GM21367 (cell line): Measurements from ENCODE around the gene KCNA10.
"Not testable (repeated sequence)": the region's sequence is repeated elsewhere in the genome, so short reads cannot be mapped to it uniquely, and the experiment has no call there.

Experiments used
- ATAC-seq: cut with Tn5 transposase; IDR thresholded peaks from one replicate; pipeline ENCODE4 v1.9.1; 2021; ENCODE audit not compliant: unreplicated experiment

The KCNA10 gene

GRCh38 chr1:110535985-110536384, 17.0 kb upstream of the KCNA10 start:
- no peak for ATAC-seq

GRCh38 chr1:110533230-110533629, 14.3 kb upstream of the KCNA10 start:
- no peak for ATAC-seq

- no peak for ATAC-seq
Measured at GRCh38 chr1:110529011-110529410, 10.0 kb upstream of the KCNA10 start.

GRCh38 chr1:110526201-110526780, 7.3 kb upstream of the KCNA10 start:
- no peak for ATAC-seq

GRCh38 chr1:110525249-110525595, 6.2 kb upstream of the KCNA10 start:
- no peak for ATAC-seq

- ATAC-seq, result no peak
Measured at GRCh38 chr1:110524311-110525248, 5.6 kb upstream of the KCNA10 start.

- ATAC-seq, result no peak
Measured at GRCh38 chr1:110523011-110523410, 4.0 kb upstream of the KCNA10 start.

- no peak for ATAC-seq
Measured at GRCh38 chr1:110522560-110522959, 3.6 kb upstream of the KCNA10 start.

- no peak for ATAC-seq
Measured at GRCh38 chr1:110520827-110521226, 1.9 kb upstream of the KCNA10 start.

- no peak for ATAC-seq
Measured at GRCh38 chr1:110515891-110516290, 3.1 kb downstream of the KCNA10 start.

GRCh38 chr1:110515041-110515440, 3.9 kb downstream of the KCNA10 start:
- ATAC-seq, result no peak

GRCh38 chr1:110513511-110513910, 5.5 kb downstream of the KCNA10 start:
- ATAC-seq, result no peak

- no peak for ATAC-seq
Measured at GRCh38 chr1:110511436-110511835, 7.5 kb downstream of the KCNA10 start.

- not testable (repeated sequence) for ATAC-seq
Measured at GRCh38 chr1:110510921-110511320, 8.1 kb downstream of the KCNA10 start.

GRCh38 chr1:110509655-110510054, 9.3 kb downstream of the KCNA10 start:
- ATAC-seq, result no peak

GRCh38 chr1:110508028-110508940, 10.7 kb downstream of the KCNA10 start:
- no peak for ATAC-seq

- no peak for ATAC-seq
Measured at GRCh38 chr1:110506541-110506940, 12.4 kb downstream of the KCNA10 start.

GRCh38 chr1:110505596-110505995, 13.4 kb downstream of the KCNA10 start:
- no peak for ATAC-seq

GRCh38 chr1:110504226-110504625, 14.7 kb downstream of the KCNA10 start:
- ATAC-seq, result no peak

- no peak for ATAC-seq
Measured at GRCh38 chr1:110503471-110503870, 15.5 kb downstream of the KCNA10 start.

GRCh38 chr1:110502402-110503151, 16.4 kb downstream of the KCNA10 start:
- no peak for ATAC-seq
